Tibial nerve (tissue), 4 donors: ENCODE measurements around the gene SAPCD1.

ENCODE experiments used
- CTCF ChIP-seq, 5 experiments: fragments of 200-600 bp in 3 of 5; fragments of 450-650 bp in 2 of 5; sonication (generic) in 3 of 5; IDR thresholded peaks; one replicate each; pipeline ENCODE4 v1.5.1; 2016 to 2019; ENCODE audit warnings: antibody characterized with exemption in 5 of 5, mild to moderate bottlenecking in 3 of 5, moderate library complexity in 2 of 5
- EP300 ChIP-seq, 2 donors: sonication (generic); formaldehyde crosslinking; IDR thresholded peaks; one replicate each; pipeline ENCODE4 v1.6.1; 2017; ENCODE audit warnings: antibody characterized with exemption in 2 of 2, mild to moderate bottlenecking in 1 of 2
- POLR2A ChIP-seq, 2 donors: fragments of 450-650 bp; IDR thresholded peaks; one replicate each; pipeline ENCODE4 v1.6.1; 2017; ENCODE audit warnings: antibody characterized with exemption in 2 of 2, mild to moderate bottlenecking in 2 of 2, moderate library complexity in 2 of 2

GRCh38 chr6:31758281-31758680 lies 4.2 kb upstream of the SAPCD1 start:
- TF ChIP-seq EP300 (IDR thresholded peaks at IDR 0.05) (no peak), POLR2A (IDR thresholded peaks at IDR 0.05) (no peak), CTCF (IDR thresholded peaks at IDR 0.05) (no peak)
